Activated CD4-positive, alpha-beta memory T cell treated with anti-CD3 and anti-CD28 coated beads, Interleukin-2, amount 10 ng/mL, durations not matched to agents 7 days and 5 days (primary cell): ENCODE results near the gene LRP2. TPM values are rescaled to one million over a fixed set of nuclear protein-coding genes. Genes with fewer than 3 reads are reported as not detected.
"Not testable (repeated sequence)": the region's sequence is repeated elsewhere in the genome, so short reads cannot be mapped to it uniquely, and the experiment has no call there.

Experiments
- CTCF ChIA-PET: fragments of 350-600 bp; sonication (Branson Sonifier 250); formaldehyde crosslinking; loops from one replicate; lab custom pipeline; 2021; ENCODE audit warnings: antibody characterized with exemption, inconsistent platforms; lab: Charles Lee
- POLR2A ChIA-PET: fragments of 350-600 bp; sonication (Branson Sonifier 250); formaldehyde crosslinking; loops from one replicate; lab custom pipeline; 2021; ENCODE audit warnings: antibody characterized with exemption; lab: Charles Lee
- DNase-seq: peaks from one replicate; pipeline ENCODE4 v3.0.0-alpha.2; 2020
- H3K27ac Mint-ChIP-seq: one replicate; pipeline ENCODE4 v1.8.0; 2021; ENCODE audit warnings: mild to moderate bottlenecking, mixed read lengths
- H3K27me3 Mint-ChIP-seq: one replicate; pipeline ENCODE4 v1.8.0; 2021; ENCODE audit warnings: mixed read lengths
- H3K36me3 Mint-ChIP-seq: one replicate; pipeline ENCODE4 v1.8.0; 2021; ENCODE audit warnings: low read depth, mixed read lengths
- H3K4me1 Mint-ChIP-seq: one replicate; pipeline ENCODE4 v1.8.0; 2021; ENCODE audit warnings: mixed read lengths
- H3K4me3 Mint-ChIP-seq: one replicate; pipeline ENCODE4 v1.8.0; 2021; ENCODE audit warnings: mild to moderate bottlenecking, mixed read lengths
- H3K9me3 Mint-ChIP-seq: one replicate; pipeline ENCODE4 v1.8.0; 2021; ENCODE audit warnings: mixed read lengths
- total RNA-seq, 2 experiments: library from RNA; stranded (reverse); gene quantifications; one replicate each; pipeline ENCODE4 v1.2.3, GENCODE V29; 2021

Gene LRP2
- total RNA-seq, 2 experiments from 2014 or later, result 0.25 to 0.28 TPM

DNA sequence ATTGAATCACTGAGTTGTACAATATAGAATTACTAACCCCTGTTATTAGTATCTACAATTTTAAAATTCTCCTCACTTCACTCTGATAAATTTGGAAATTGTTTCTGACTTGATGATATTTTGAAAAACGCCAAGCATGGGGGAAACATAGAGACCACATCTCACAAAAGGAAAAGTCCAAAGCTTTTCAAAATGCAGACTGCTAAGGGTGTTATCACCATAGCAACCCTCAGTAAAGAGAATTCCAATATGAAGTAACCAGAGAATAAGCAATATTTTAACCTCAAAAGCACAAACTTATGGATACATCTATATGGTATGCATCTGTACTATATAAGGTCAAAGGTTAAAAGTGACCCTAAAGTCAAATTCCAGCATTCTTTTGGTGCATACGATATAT is 22.7 kb downstream of the LRP2 start:
- CTCF ChIA-PET, result no interaction called here
- POLR2A ChIA-PET, result no interaction called here
- no peaks in the 10 kb centered on the region for H3K4me1 Mint-ChIP-seq
- H3K36me3 Mint-ChIP-seq, result no peaks in the 10 kb centered on the region
- no peaks in the 10 kb centered on the region for H3K9me3 Mint-ChIP-seq
- H3K4me3 Mint-ChIP-seq, result no peak overlapping the region
- no peak overlapping the region for H3K27ac Mint-ChIP-seq
- H3K27me3 Mint-ChIP-seq, result peaks cover 31% of the 10 kb centered on the region
- no peak for DNase-seq

- Mint-ChIP-seq H3K27ac (no peak overlapping the region), H3K9me3 (no peaks in the 10 kb centered on the region), H3K4me3 (no peak overlapping the region), H3K27me3 (peaks cover 20% of the 10 kb centered on the region), H3K4me1 (no peaks in the 10 kb centered on the region), H3K36me3 (no peaks in the 10 kb centered on the region)
- DNase-seq, result no peak
- ChIA-PET POLR2A (no interaction called here), CTCF (no interaction called here)
Observed at GRCh38 chr2:169336695-169337094, 25.6 kb downstream of the LRP2 start.

- no peak for DNase-seq
- no peaks in the 10 kb centered on the region for H3K9me3 Mint-ChIP-seq
- no peak overlapping the region for H3K4me3 Mint-ChIP-seq
- H3K27me3 Mint-ChIP-seq, result peaks cover 3% of the 10 kb centered on the region
- no peaks in the 10 kb centered on the region for H3K4me1 Mint-ChIP-seq
- no peaks in the 10 kb centered on the region for H3K36me3 Mint-ChIP-seq
- H3K27ac Mint-ChIP-seq, result no peak overlapping the region
- CTCF ChIA-PET, result no interaction called here
- POLR2A ChIA-PET, result no interaction called here
Observed at GRCh38 chr2:169330555-169331198, 31.7 kb downstream of the LRP2 start.

GRCh38 chr2:169329688-169330554 is 32.4 kb downstream of the LRP2 start:
- peaks cover 3% of the 10 kb centered on the region for H3K27me3 Mint-ChIP-seq
- POLR2A ChIA-PET, result no interaction called here
- no peak overlapping the region for H3K27ac Mint-ChIP-seq
- no peaks in the 10 kb centered on the region for H3K4me1 Mint-ChIP-seq
- no peaks in the 10 kb centered on the region for H3K36me3 Mint-ChIP-seq
- DNase-seq, result no peak
- no peak overlapping the region for H3K4me3 Mint-ChIP-seq
- CTCF ChIA-PET, result no interaction called here
- no peaks in the 10 kb centered on the region for H3K9me3 Mint-ChIP-seq

- Mint-ChIP-seq H3K36me3 (no peaks in the 10 kb centered on the region), H3K4me1 (no peaks in the 10 kb centered on the region), H3K27ac (no peak overlapping the region), H3K4me3 (no peak overlapping the region), H3K27me3 (peaks cover 3% of the 10 kb centered on the region), H3K9me3 (no peaks in the 10 kb centered on the region)
- no peak for DNase-seq
- ChIA-PET POLR2A (no interaction called here), CTCF (interaction anchor here (0.7 kb wide), 1 partner anchor 1091 kb away, joined by 3 read pairs; no protein-coding TSS in a partner anchor)
Observed at GRCh38 chr2:169328785-169329184, 33.5 kb downstream of the LRP2 start.

DNA sequence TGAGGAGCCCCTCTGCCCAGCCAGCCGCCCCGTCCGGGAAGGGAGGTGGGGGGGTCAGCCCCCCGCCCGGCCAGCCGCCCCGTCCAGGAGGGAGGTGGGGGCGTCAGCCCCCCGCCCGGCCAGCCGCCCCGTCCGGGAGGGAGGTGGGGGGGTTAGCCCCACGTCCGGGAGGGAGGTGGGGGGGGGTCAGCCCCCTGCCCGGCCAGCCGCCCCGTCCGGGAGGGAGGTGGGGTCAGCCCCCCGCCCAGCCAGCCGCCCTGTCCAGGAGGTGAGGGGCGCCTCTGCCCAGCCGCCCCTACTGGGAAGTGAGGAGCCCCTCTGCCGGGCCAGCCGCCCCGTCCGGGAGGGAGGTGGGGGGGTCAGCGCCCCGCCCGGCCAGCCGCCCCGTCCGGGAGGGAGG is 34.5 kb downstream of the LRP2 start:
- H3K4me1 Mint-ChIP-seq, H3K36me3 Mint-ChIP-seq, H3K4me3 Mint-ChIP-seq, H3K27ac Mint-ChIP-seq, POLR2A ChIA-PET, H3K9me3 Mint-ChIP-seq, DNase-seq, H3K27me3 Mint-ChIP-seq: not testable (repeated sequence)
- CTCF ChIA-PET, result interaction anchor here (0.6 kb wide), 1 partner anchor 1082 kb away, joined by 3 read pairs; no protein-coding TSS in a partner anchor

DNA sequence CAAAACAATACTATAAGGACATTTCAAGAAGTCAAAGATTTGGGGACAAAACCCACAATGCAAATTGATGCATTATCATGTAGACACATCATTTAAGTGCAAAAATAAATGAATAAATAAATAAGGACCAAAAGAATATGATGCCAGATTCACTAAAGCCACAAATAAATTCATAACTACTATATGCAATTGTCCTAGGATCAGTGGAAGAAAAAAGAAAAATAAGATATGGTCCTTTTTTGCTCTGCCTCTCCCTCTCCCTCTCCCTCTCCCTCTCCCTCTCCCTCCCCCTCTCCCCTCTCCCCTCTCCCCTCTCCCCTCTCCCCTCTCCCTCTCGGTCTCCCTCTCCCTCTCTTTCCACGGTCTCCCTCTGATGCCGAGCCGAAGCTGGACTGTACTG is 36.4 kb downstream of the LRP2 start:
- H3K4me3 Mint-ChIP-seq, H3K27ac Mint-ChIP-seq, H3K9me3 Mint-ChIP-seq, POLR2A ChIA-PET, CTCF ChIA-PET, DNase-seq, H3K4me1 Mint-ChIP-seq, H3K36me3 Mint-ChIP-seq: not testable (repeated sequence)
- peaks cover 11% of the 10 kb centered on the region for H3K27me3 Mint-ChIP-seq

GRCh38 chr2:169324581-169325260 is 37.6 kb downstream of the LRP2 start:
- no peaks in the 10 kb centered on the region for H3K36me3 Mint-ChIP-seq
- H3K4me1 Mint-ChIP-seq, result no peaks in the 10 kb centered on the region
- peaks cover 12% of the 10 kb centered on the region for H3K27me3 Mint-ChIP-seq
- POLR2A ChIA-PET, result no interaction called here
- no peak overlapping the region for H3K4me3 Mint-ChIP-seq
- H3K9me3 Mint-ChIP-seq, result no peaks in the 10 kb centered on the region
- no peak overlapping the region for H3K27ac Mint-ChIP-seq
- no peak for DNase-seq
- CTCF ChIA-PET, result no interaction called here

DNA sequence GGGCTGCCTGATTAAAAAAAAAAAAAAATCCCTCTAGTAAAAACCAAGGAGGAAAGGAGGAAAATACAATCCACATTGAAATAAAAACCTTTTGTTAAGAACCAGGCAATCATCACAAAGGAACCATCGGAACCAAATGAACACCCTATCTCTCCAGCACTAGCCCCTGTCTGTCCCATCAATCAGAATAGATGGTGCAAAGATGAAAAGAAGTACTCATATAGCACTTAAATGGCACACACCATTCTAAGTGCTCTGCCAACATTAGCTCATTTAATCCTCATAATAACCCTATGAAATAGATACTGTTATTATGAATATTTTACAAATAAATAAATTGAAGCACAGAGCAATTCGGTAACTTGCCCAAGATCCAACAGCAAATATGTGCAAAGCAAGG is 38.5 kb downstream of the LRP2 start:
- ChIA-PET POLR2A (no interaction called here), CTCF (no interaction called here)
- Mint-ChIP-seq H3K36me3 (no peaks in the 10 kb centered on the region), H3K4me3 (no peak overlapping the region), H3K9me3 (no peaks in the 10 kb centered on the region), H3K27ac (no peak overlapping the region), H3K27me3 (peaks cover 13% of the 10 kb centered on the region), H3K4me1 (no peaks in the 10 kb centered on the region)
- no peak for DNase-seq

GRCh38 chr2:169320561-169320960 is 41.8 kb downstream of the LRP2 start:
- H3K4me1 Mint-ChIP-seq, result no peaks in the 10 kb centered on the region
- ChIA-PET POLR2A (no interaction called here), CTCF (no interaction called here)
- H3K27ac Mint-ChIP-seq, result no peak overlapping the region
- no peak for DNase-seq
- no peak overlapping the region for H3K4me3 Mint-ChIP-seq
- no peaks in the 10 kb centered on the region for H3K9me3 Mint-ChIP-seq
- peaks cover 16% of the 10 kb centered on the region for H3K27me3 Mint-ChIP-seq
- no peaks in the 10 kb centered on the region for H3K36me3 Mint-ChIP-seq

GRCh38 chr2:169315357-169315756 is 47.0 kb downstream of the LRP2 start:
- H3K9me3 Mint-ChIP-seq, result no peaks in the 10 kb centered on the region
- H3K36me3 Mint-ChIP-seq, result no peaks in the 10 kb centered on the region
- H3K4me1 Mint-ChIP-seq, result no peaks in the 10 kb centered on the region
- H3K4me3 Mint-ChIP-seq, result no peak overlapping the region
- CTCF ChIA-PET, result no interaction called here
- no peak for DNase-seq
- POLR2A ChIA-PET, result no interaction called here
- H3K27ac Mint-ChIP-seq, result no peak overlapping the region
- peaks cover 12% of the 10 kb centered on the region for H3K27me3 Mint-ChIP-seq

DNA sequence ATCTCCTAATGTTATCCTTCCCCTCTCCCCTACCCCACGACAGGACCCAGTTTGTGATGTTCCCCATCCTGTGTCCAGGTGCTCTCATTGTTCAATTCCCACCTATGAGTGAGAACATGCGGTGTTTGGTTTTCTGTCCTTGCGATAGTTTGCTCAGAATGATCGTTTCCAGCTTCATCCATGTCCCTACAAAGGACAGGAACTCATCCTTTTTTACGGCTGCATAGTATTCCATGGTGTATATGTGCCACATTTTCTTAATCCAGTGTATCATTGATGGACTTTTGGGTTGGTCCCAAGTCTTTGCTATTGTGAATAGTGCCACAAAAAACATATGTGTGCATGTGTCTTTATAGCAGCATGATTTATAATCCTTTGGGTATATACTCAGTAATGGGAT is 54.0 kb downstream of the LRP2 start:
- H3K27ac Mint-ChIP-seq, H3K4me3 Mint-ChIP-seq, H3K36me3 Mint-ChIP-seq, H3K9me3 Mint-ChIP-seq, POLR2A ChIA-PET, H3K27me3 Mint-ChIP-seq, CTCF ChIA-PET, H3K4me1 Mint-ChIP-seq, DNase-seq: not testable (repeated sequence)

DNA sequence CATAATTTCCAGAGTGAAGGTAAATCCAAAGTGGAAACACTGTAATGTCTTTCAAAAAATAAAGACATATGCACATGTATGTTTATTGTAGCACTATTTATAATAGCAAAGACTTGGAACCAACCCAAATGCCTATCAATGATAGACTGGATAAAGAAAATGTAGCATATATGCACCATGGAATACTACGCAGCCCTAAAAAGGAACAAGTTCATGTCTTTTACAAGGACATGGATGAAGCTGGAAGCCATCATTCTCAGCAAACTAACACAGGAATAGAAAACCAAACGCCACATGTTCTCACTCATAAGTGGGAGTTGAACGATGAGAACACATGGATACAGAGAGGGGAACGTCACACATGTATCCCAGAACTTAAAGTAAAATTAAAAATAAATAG is 57.6 kb downstream of the LRP2 start:
- POLR2A ChIA-PET, H3K27me3 Mint-ChIP-seq, DNase-seq, CTCF ChIA-PET, H3K27ac Mint-ChIP-seq, H3K4me1 Mint-ChIP-seq, H3K9me3 Mint-ChIP-seq, H3K36me3 Mint-ChIP-seq, H3K4me3 Mint-ChIP-seq: not testable (repeated sequence)
